Erythroblast (primary cell): ENCODE data around the gene INS.

ENCODE experiments used
- GATA1 ChIP-seq: IDR thresholded peaks from 2 replicates; pipeline ENCODE4 v1.6.1; 2011; ENCODE audit warnings: low read depth, mild to moderate bottlenecking, control low read depth, low read length, moderate library complexity
- POLR2A ChIP-seq: IDR thresholded peaks from 2 replicates; pipeline ENCODE4 v1.6.1; 2011; ENCODE audit warnings: mild to moderate bottlenecking, low read length

- TF ChIP-seq POLR2A (no peak), GATA1 (no peak)
Observed at GRCh38 chr11:2174361-2174760, 13.4 kb upstream of the INS start.
